Measurements from ENCODE around the gene TBCK. TPM values are rescaled to one million over a fixed set of nuclear protein-coding genes. Genes with fewer than 3 reads are reported as not detected.

The TBCK gene
- total RNA-seq, 1 donor from 2014 or later, result 36.1 TPM

DNA sequence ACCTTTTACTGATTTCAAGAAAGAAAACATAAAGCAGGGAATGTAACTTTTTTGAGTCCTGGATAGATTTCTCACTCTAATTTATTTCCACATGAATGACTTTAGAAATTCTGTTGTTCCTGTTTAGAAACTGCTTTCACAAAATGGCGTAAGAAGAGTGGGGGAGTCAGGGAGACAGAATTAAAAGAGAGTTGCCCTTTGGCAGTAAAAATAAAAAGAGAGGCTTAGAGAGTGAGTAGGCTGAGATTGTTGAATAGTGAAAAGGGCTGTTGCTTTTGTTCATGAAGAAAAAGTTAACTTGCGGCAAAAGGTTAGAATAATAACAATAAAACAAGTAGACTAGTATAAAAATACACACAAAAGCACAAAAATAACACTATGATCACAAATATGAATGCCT, 166.1 kb downstream of the TBCK start:
- no peak for TF ChIP-seq POLR2A (IDR thresholded peaks at IDR 0.05)
- TF ChIP-seq, protein P1, sequence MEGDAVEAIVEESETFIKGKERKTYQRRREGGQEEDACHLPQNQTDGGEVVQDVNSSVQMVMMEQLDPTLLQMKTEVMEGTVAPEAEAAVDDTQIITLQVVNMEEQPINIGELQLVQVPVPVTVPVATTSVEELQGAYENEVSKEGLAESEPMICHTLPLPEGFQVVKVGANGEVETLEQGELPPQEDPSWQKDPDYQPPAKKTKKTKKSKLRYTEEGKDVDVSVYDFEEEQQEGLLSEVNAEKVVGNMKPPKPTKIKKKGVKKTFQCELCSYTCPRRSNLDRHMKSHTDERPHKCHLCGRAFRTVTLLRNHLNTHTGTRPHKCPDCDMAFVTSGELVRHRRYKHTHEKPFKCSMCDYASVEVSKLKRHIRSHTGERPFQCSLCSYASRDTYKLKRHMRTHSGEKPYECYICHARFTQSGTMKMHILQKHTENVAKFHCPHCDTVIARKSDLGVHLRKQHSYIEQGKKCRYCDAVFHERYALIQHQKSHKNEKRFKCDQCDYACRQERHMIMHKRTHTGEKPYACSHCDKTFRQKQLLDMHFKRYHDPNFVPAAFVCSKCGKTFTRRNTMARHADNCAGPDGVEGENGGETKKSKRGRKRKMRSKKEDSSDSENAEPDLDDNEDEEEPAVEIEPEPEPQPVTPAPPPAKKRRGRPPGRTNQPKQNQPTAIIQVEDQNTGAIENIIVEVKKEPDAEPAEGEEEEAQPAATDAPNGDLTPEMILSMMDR (IDR thresholded peaks at IDR 0.05), result no peak
- TF ChIP-seq POLR2AphosphoS5 (IDR thresholded peaks at IDR 0.05; ENCODE audit: insufficient read depth in 1 of 2, low read depth in 1 of 2), result no peak
- DNase-seq (ENCODE audit: extremely low spot score in 2 of 2), result no peak
- Histone ChIP-seq H3K27ac (no peak overlapping the region), H3K9me3 (no peaks in the 10 kb centered on the region), H3K36me3 (no peaks in the 10 kb centered on the region), H3K4me3 (no peak overlapping the region), H3K4me1 (no peaks in the 10 kb centered on the region), H3K27me3 (no peaks in the 10 kb centered on the region)
- intact Hi-C loops (cut with DNase I), result no loop called here

DNA sequence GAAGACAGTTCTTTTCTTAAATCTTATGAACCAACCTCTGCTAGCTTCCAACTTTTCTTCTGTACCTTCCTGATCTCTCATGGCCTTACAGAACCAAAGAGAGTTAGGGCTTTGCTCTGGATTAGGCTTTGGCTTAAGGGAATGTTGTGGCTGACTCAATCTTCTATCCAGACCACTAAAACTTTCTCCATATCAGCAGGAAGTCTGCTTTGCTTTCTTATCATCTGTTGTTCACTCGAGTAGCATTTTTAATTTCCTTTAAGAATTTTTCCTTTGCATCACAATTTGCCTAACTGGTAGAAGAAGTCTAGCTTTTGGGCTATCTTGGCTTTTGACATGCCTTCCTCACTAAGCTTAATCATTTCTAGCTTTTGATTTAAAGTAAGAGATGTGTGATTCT, 167.0 kb downstream of the TBCK start:
- intact Hi-C loops (cut with DNase I), result no loop called here
- Histone ChIP-seq H3K36me3 (no peaks in the 10 kb centered on the region), H3K9me3 (no peaks in the 10 kb centered on the region), H3K27ac (no peak overlapping the region), H3K4me3 (no peak overlapping the region), H3K27me3 (no peaks in the 10 kb centered on the region), H3K4me1 (no peaks in the 10 kb centered on the region)
- DNase-seq (ENCODE audit: extremely low spot score in 2 of 2), result no peak
- TF ChIP-seq, protein P1 (IDR thresholded peaks at IDR 0.05), result no peak
- TF ChIP-seq POLR2AphosphoS5 (IDR thresholded peaks at IDR 0.05; ENCODE audit: insufficient read depth in 1 of 2, low read depth in 1 of 2), result no peak
- no peak for TF ChIP-seq POLR2A (IDR thresholded peaks at IDR 0.05)

DNA sequence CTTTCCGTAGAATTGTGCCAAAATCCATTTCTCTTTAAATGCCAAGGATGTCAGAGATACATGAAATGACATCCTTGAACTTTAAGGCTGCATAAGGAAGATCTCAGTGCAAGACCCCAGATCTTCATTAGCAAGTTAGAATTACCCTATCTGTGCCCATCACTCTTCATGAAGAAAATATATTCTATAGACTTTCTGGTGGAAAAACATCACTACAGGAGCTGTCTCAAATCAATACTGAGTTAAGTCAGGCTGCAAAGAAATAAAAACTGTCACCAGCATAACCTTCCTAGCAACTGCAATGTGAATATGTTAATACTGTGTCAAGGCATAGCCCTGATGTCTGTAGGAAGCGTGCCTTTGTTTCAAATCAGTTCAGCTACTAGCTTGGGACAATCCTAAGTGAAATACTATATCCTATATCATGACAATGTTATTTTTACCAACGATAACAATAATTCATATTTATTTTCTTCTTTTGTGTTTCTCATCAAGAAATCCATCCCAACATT, 173.3 kb downstream of the TBCK start:
- DNase-seq (ENCODE audit: extremely low spot score in 2 of 2), result no peak
- no peak overlapping the region for H3K27ac ChIP-seq
- no peak for TF ChIP-seq POLR2AphosphoS5 (IDR thresholded peaks at IDR 0.05; ENCODE audit: insufficient read depth in 1 of 2, low read depth in 1 of 2)
- TF ChIP-seq, protein P1 (IDR thresholded peaks at IDR 0.05), result no peak
- no peak for TF ChIP-seq POLR2A (IDR thresholded peaks at IDR 0.05)

DNA sequence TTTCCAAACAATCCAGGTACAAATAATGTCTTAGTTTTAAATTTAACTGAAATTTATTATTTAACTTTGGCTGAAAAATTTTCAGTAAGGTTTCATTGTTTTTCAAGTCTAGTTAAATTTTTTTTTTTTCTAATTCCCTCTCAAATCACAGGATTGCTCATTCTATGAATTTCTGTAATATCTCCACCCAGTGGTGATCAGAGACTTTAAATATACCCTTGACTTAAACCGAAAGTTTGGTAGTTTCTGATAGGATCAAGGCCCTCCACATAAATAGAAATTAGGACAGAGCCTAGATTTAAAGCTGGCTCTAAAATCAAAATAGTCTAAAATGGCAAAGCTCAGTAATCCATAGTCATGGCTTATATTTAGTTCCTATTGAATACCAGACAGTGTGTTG, 175.4 kb downstream of the TBCK start:
- TF ChIP-seq POLR2AphosphoS5 (IDR thresholded peaks at IDR 0.05; ENCODE audit: insufficient read depth in 1 of 2, low read depth in 1 of 2) (no peak), POLR2A (IDR thresholded peaks at IDR 0.05) (no peak)
- TF ChIP-seq, protein P1 (IDR thresholded peaks at IDR 0.05), result no peak
- H3K27ac ChIP-seq, result no peak overlapping the region
- no peaks in the 10 kb centered on the region for H3K36me3 ChIP-seq
- no peaks in the 10 kb centered on the region for H3K27me3 ChIP-seq
- no peak for DNase-seq (ENCODE audit: extremely low spot score in 2 of 2)
- H3K9me3 ChIP-seq, result no peaks in the 10 kb centered on the region
- no peak overlapping the region for H3K4me3 ChIP-seq
- intact Hi-C loops (cut with DNase I), result no loop called here
- no peaks in the 10 kb centered on the region for H3K4me1 ChIP-seq

More for the DNA sequence above, 173.3 kb downstream of the TBCK start:
- Histone ChIP-seq H3K36me3 (no peaks in the 10 kb centered on the region), H3K4me3 (no peak overlapping the region), H3K9me3 (no peaks in the 10 kb centered on the region), H3K4me1 (no peaks in the 10 kb centered on the region), H3K27me3 (no peaks in the 10 kb centered on the region)
- intact Hi-C loops (cut with DNase I), result no loop called here

DNA sequence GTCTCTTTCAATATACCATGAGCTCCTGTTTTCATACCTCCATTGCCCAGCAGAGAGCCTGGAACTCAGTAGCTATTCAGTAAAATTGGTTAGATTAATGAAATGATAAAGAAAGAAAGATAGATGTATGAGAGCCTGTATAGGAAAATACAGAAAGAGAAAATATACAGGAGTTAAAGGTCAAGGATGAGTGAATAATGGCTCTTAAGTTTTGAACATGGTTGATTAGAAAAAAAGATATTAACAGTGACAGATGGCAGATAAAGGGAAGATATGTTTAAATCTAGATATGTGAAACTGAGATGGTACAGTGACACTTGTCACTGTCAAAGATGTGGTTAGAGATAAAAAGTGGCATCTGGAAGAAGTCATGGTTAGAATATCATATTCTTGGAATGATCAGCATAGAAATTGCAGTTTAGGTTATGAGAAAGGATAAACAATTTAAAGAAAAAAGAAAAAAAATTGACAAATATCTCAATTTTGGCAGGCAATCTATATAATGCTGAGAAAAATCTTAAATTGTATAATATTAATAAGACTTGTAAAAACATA, 179.2 kb downstream of the TBCK start:
- Histone ChIP-seq H3K27me3 (no peaks in the 10 kb centered on the region), H3K4me1 (no peaks in the 10 kb centered on the region), H3K9me3 (no peaks in the 10 kb centered on the region), H3K4me3 (no peak overlapping the region), H3K36me3 (peaks cover 0 to 6% of the 10 kb centered on the region in 2 donors), H3K27ac (no peak overlapping the region)
- TF ChIP-seq POLR2A (IDR thresholded peaks at IDR 0.05) (no peak), POLR2AphosphoS5 (IDR thresholded peaks at IDR 0.05; ENCODE audit: insufficient read depth in 1 of 2, low read depth in 1 of 2) (no peak)
- TF ChIP-seq, protein P1 (IDR thresholded peaks at IDR 0.05), result no peak
- intact Hi-C loops (cut with DNase I), result no loop called here
- DNase-seq (ENCODE audit: extremely low spot score in 2 of 2), result no peak
